HG03039 (cell line): Measurements from ENCODE around the gene NRGN.

Experiments used
- ATAC-seq: cut with Tn5 transposase; IDR thresholded peaks from one replicate; pipeline ENCODE4 v1.9.1; 2021; ENCODE audit warnings: mild to moderate bottlenecking, moderate library complexity; ENCODE audit not compliant: unreplicated experiment

The NRGN gene

DNA sequence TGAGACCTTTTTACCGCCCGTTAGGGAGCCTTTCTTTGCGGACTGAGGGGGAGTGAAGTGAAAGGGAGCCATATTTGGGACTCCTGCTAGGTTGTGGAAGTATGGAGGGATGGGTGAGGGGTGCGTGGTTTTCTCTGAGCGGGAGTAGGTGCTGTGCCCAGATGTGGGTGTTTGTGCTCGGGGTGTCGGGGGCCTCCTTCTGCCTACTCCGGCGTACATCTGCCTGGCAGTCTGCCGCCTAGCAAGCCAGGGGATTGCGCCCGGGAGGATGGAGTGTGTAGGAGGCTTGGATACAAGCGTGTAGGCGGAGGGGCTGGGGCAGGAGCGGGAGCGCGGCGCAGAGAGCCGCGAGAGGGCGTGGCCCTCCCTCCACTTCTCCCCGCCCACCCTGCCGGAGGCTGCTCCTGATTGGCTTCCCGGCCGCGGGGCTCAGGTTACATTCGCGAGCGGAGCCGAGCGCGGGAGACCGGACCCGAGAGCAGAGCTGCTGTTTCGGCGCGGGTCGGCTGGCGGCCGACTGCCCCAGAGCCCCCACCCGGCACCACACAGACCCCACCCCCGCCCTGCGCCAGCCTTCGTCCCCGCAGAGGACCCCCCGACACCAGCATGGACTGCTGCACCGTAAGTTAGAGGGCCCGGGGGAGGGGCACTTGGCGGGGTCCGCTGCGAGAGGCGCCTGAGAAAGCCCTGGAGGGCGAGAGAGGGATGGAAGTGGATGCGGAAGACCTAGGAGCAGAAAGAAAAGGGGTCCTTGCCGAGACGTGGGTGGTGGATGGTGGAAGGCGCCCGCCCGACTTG, at the start of gene NRGN:
Gene NRGN, plus strand, starts transcription at position 464 of the 798 bp plus-strand sequence. Its CDS starts 143 bp downstream, at position 607.
- ATAC-seq = peak; percentile 93

DNA sequence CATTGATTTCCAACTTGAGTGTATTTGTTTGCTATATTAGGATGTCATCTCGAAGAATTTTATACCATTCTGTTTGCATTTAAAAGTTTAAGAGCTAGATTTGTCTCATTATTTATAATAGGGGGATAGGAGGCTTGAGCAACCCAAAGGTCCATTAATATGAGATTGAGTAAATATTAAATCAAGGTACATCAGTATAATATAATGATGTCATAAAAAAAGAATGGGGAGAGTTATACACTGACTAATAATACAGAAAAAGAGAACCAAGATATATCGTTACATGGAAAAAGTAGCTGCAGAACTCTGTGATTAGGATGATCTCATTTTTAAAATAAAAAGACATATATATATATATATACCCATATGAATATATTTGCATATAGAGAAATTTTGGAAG, 46.6 kb upstream of the NRGN start:
- no peak for ATAC-seq

DNA sequence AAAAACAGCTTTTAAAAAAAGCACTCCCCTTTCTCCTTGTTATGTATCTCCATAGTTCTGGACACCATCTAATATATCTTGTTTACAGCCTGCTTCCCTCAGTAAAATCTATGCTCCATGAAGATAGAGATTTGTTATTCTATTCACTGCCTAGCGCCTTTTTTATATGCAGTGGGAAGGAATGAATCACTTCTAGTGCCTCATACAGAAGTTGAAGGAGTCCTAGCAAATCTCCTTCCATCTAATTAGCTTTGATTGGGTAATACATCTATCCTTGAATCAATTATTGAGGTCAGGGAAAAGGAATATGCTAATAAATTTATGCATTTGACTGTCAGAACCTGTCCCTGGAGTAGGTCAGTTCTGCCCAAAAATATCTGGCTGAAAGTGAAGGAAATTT, 40.2 kb upstream of the NRGN start:
- ATAC-seq = no peak

DNA sequence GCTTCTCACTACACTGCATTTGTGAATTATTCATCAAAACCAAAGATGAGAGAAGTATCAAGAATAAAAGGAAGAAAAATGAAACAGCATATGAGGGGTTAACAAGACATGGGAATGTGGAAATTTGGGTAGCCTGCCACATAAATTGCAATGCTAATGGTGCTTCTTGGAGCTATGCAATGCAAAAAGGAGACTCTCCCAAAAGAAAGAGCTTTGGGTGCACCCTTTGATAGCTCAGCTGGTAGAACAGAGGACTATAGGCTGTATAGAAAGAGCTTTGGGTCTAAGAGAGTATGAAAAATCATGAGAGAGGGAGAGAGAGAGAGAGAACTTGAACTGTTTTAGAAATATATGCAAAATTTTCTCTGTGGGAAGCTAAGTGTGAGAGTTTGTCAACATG, 39.7 kb upstream of the NRGN start:
- no peak for ATAC-seq

DNA sequence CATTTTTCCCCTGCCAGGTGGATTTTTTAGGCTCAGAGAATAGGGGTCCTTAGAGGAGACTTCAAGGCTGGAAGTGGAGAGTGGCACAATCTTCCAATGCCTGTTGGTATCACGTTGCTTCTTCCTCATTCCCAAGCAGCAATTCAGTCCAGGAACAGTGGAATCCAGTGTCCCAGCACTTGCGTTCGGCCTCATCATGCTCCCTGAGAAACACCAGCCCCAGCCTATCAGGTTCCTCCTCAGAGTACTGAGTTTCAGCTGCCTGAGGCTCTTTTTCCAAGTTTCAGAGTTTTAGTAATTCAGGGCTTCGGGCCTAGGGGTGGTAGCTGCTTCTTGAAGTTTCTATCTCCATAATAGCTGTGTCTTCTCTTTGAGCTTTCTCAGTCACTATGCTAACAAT, 31.9 kb upstream of the NRGN start:
- ATAC-seq = no peak

DNA sequence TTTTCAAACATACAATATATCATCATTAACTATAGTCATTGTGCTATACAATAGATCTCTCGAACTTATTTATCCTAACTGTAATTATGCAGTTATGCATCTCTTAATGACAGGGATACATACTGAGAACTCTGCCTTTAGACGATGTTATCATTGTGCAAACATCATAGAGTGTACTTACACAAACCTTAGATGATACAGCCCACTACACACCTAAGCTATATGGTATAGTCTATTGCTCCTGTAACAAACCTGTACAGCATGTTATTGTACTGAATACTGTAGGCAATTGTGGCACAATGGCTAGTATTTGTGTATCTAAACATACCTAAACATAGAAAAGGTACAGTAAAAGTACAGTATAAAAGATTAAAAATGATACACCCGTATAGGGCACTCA, 27.4 kb upstream of the NRGN start:
- no peak for ATAC-seq

DNA sequence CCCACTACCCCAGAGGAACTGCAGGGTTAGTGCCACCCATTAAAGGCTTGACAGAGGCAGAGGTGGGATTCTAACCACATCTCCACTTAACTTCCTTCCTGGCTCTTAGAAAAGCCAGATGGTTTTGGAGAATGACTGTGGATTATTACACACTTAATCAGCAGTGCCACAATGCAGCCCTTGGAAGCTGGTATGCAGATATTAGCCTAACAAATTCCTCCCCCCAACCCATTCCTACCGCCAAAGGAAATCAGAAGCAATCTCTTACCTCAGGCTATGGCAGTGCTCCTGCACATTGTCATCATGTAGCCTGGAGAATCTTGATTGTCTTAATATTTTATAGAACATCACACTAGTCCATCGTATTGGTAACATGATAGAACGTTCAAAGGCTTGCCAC, 23.2 kb upstream of the NRGN start:
- ATAC-seq = no peak

DNA sequence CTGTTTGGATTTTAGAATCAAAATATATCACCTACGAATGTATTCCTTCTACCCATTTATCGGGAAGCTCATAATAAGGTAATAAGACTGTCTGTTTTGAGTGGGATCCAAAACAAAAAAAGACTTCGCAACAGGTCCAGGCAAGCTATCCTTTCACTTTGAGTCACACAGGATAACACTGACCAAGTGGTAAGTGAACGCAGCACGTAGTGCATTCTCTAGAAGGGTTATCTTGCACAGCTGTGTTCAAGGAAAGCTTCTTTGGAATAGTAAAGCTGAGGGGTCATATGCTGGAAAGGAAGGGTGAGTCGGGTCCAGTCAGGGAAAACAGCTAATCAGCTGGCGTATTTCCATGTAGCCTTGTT, 22.3 kb upstream of the NRGN start:
- no peak for ATAC-seq

DNA sequence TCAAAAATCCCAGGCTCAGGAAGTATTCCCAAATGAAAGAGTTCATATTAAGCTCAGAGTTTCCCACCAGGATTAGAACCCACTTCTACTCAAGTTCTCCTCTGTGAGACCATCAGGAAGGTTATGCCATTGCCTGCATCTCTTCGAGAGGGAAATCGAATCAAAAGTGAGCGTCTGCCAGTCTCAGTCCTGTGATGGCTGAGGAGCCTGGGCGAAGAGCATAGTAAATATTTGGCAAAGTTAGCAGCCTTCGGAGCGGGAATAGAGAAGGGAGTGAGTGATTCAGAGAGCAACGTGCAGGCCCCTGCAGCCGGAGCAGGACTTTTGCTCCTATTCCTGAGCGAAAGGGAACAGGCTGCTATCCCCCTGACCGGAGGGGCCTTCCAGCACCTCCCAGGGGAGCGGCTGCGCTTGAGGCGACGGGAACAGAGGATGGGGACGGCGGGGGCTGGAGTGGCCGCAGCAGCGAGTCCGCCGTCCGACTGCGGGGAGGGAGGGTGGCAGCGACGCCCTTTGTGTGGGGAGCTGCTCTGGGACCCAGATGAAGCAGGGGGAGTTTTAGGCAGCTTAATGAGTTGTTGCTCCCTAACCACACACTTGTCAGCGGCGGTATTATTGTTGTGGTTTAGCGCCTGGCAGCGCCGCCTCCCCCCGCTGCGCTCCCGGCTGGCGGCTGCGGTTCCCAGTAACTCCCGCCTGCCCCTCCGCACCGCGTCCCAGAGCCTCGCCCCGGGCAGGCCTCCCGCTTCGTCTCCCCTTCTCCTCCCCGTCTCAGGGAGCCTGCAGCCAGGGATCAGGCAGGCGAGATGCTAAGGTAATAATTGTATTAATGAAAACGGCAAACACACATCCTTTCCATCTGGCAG, 21.7 kb upstream of the NRGN start:
- ATAC-seq = no peak

DNA sequence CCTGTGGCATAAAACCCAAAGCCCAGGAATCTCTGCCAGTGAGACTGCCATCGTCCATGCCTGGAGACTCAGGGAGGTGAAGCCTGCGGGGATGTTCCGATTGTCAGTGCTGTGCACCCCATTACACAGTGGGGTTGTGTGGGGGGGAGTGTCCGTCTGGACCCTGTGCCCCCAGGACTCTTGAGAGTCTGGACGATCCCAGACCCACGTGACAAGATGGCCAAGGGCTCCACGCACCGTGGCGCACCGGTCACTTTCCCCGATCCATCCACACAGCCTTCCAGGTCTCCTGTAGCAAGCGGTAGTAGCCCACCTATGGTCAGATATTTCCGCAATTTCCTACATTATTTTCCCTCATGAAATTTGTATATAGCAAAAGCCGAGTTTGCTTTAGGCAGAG, 20.9 kb upstream of the NRGN start:
- no peak for ATAC-seq

DNA sequence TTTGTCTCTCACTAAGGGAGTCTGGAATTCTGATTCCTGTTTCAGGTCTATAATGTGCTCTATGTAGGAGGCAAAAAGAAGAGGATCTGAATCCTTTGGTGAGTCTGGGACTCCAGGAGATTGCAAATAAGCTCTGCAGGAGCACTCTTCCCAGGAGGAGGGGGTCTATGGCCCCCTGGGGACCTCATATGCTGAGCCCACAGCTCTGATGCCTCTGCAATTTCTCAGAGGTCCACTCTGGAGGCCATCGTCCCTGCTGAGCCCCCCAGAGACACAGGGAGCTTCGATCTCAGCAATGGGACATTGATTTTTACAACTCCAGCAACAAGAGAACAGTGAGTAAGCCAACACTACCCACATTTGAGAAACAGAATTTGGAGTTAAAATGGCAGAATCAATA, 20.2 kb upstream of the NRGN start:
- ATAC-seq = no peak

DNA sequence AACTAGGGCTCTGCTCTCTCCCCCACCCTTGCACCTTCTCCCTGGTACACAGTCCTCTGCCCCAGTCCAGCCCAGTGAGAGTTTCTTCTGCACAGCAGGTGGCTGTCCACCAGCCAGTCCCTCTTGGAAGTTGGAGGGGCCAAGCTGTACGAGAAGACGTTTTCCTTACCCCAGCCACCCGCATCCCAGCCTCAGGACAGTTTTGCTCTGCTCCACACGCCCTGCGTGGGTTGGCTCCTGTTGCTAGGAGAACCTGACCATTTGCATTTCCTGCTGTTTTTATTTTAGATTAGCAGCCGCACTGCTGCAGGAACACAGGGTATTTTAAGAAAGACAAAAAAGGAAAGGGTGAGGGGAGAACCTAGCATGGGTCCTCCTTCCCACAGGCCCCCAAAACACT, 17.6 kb upstream of the NRGN start:
- no peak for ATAC-seq

DNA sequence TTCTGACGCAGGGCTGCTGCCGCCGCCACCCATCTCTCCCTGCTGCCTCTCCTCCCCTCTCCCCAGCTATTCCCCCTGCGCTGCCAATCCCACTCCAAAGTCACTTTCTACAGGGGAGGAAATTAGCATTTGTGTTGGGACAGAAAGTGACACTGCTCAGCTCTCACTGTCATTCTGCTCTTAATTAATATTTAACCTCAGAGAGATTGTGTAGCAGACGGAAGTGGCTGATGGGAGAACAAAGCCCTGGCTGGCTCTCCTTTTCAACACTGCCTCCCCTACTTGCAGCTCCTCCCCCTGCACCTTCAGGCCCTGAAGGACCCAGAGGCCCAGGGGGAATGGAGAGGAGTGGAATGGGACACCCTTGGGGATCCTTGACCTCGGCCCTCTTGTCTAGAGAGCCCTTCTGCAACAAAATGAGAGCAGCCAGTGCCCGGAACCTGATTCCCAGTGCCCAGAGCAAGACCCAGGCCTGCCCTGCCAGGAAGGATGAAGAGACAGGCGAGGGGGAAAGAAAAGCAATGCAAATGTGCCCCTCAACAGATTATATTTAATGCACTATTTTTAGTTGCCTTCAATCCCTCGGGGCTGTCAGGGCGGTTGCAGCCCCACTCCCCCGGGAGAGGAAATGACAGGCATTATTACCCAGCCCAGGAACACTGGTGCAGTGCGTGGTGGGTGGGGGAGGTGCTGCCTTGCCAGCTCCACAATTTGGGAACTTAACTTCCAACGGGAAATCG, 14.6 kb upstream of the NRGN start:
- ATAC-seq = peak; percentile 68

DNA sequence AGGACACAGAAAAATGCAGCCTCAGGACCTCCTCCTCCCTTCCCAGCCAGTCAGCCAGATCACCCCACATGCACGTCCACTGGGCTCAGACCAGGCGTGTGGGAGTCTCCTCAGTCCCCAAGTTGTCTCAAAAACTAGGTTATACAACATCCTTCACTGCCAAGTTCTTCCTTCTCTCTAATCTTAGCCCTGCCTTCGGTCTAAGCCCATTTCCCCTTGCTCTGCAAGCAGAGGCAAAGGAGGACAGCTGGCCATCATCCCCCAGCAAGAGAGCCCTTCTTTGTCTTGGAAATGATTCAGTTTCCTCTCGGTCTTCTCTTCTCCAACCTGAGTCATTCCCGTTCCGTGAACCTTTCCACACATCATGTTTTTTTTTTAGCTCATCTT, 14.0 kb upstream of the NRGN start:
- no peak for ATAC-seq

DNA sequence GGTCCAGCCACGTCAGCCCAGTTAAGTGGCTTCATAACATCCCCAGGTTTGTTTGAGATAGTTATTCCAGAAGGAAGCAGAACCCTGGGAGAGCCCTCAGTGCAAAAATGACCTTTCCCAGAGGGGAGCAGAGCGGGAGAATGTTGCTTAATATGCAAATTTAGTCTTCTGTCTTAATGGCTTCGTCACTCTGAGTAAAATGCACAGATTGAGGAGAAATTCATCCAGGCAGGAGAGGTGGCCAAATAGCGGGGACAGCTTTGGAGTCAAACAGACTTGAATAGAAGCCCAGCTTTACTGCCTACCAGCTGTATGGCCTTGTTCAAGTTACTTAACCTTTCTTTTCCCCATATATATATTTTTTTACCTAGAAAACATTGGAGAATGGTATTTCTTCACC, 12.3 kb upstream of the NRGN start:
- no peak for ATAC-seq

DNA sequence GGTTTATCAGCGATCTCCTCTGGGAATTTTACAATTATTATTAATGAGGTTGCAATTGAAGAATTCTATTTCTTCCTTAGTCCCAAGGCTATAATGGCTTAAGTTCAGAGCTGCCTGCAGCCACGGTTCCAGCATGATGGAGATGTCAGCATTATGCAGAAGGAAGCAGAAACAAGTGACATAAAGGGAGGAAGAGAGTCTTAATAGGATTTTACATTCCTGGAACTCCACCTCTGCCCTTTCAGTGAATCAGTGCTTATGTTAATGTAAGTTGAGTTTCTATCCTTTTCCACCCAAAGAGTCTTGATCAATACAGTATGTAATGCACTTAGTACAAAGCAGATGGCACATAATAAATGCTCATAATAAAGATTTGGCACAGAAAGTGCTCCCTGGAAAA, 11.6 kb upstream of the NRGN start:
- ATAC-seq = no peak

DNA sequence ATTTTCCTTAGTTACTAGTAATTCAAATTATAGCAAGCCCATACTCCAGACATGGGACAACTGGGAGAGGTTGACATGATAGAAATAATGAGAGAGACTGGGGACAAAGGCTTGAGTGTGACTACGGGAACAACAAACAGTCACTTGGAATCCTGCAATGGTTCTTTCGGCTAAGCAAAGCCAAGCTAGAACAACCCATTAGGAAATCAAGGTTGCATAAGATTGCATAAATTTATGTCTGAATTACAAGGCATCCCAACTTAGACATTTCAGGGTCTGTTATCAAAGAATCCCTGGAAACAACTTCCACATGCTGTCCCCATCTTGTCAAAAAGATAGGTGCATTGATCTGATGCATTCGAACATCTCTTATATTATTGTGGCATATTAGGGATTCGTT, 10.2 kb upstream of the NRGN start:
- no peak for ATAC-seq

DNA sequence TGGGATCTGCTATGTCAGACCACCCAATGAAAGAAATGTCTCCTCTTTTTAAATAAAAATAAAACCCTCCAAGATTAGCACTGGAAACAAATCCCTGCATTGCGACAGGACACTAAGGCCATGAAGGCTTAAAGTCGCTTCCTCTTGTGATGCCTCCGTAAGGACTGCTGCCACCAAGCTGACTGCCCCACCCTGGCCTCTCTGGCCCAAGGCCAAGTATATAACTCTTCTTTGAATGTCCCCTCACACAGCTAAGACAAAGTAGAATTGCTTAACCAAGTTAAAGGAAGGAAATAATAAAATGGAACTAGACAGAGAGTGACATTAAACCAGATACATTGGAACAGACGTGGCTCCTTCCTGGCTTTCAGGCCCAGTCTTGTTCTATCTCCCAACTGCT, 7.5 kb upstream of the NRGN start:
- no peak for ATAC-seq

DNA sequence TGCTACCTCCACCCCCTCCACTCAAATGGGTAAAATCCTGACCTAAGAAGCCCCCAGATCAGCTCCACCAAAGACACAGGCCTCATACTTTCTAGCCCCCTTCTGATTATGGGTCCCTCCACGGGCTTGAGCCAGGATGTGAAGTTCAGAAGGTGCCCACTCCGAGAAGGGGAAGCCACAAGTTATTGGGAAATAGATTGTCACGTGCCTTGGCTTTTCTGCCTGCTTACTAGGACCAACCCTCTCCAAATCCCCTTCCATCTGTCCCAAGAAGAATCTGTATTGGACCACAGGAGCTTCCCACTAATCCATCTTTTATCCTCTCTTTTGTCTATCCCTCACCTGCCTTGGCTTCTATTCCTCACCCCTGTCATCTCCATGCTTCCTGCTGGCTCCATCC, 3.0 kb upstream of the NRGN start:
- no peak for ATAC-seq

DNA sequence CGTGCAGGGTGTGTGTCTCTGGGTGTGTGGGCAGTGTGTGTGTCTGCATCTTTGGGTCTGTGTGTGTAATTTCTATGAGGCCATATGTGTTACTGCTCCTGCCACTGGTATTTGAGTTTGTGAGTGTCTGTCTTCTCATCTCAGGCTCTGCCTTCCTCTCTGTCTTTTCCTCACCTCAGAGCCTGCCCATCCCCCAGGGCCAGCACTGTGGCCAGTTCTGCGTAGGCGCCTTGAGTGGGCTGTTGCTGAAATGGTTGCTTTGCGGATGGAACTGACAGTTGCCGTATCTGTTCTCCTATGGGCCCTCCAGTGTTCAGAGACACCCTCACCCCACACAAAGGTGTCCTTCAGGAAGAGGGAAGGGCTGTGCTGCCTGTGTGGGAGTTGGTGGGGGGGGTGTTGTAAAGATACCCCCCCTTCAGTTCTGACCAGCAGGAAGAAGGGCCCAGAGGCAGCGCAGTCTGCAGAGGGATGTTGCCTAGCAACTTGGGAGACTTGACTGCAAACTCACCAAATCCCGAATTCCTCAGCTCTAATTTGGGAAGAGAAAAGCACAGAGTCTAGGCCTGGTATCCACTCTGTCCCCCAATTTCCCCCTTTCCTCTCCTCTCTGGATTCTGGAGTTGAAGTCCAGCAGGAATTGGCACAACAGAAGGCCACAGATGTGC, 2.0 kb upstream of the NRGN start:
- no peak for ATAC-seq
